ENCODE measurements around the gene TRMT61A.

TRMT61A gene

GRCh38 chr14:103548463-103549351 lies 19.7 kb downstream of the TRMT61A start:
- Histone ChIP-seq H3K36me3 (ENCODE audit: insufficient read depth, low read length) (no peaks in the 10 kb centered on the region), H3K9me3 (ENCODE audit: control insufficient read depth, insufficient read depth, low read length) (no peaks in the 10 kb centered on the region), H3K4me1 (ENCODE audit: insufficient read depth, low read length) (peaks cover 9% of the 10 kb centered on the region; the same call in 1 of the 2 replicates), H3K9ac (ENCODE audit: low read depth, low read length) (no peak overlapping the region)

DNA sequence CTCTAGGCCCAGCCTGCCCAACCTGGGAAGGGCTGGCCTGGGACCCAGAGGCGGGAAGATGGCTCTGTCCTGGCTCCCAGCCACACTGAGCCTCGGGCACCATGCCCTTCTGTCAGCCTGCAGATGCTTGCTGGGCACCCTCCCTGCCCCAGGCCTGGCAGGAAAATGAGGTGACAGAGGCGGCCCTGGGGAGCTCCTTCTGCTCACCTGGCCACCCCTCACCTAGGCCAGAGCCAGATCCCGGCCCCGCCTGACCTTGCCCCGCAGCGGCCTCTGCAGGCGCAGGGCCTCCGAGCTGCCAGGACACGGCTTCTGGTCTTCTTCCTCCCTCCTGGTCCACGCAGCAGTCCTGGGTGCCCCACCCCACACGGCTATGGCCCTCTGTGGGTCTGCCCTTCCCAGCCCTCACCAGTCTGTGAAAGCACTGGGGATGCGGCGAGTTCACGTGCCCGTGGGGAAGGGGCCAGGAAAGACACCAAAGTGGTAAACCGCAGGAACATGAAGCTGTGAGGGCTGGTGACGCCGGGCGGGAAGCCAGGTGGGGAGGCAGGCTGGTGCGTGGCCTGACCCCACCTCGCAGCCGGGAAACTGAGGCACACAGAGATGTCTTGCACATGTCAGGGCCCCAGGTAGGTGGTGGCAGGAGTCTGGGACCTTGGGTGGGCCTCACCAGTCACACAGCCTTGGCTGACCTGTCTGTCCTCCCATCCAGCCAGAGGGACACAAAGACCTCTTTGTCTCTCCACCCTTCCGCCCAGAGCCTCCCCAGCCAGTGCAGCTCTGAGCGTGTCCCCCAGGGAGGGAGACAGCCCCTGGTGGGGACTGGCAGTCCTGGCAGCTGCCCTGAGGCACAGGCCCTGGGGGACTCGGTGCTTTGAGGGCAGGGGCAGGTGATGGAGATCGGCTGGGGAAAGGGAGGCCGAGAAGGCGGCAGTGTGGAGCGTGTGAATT lies 20.6 kb downstream of the TRMT61A start:
- no peak overlapping the region for H3K9ac ChIP-seq (ENCODE audit: low read depth, low read length)
- H3K36me3 ChIP-seq (ENCODE audit: insufficient read depth, low read length) = no peaks in the 10 kb centered on the region
- peaks cover 2% of the 10 kb centered on the region; the same call in 1 of the 2 replicates for H3K4me1 ChIP-seq (ENCODE audit: insufficient read depth, low read length)
- H3K9me3 ChIP-seq (ENCODE audit: control insufficient read depth, insufficient read depth, low read length) = no peaks in the 10 kb centered on the region

- Histone ChIP-seq H3K9me3 (ENCODE audit: control insufficient read depth, insufficient read depth, low read length) (no peaks in the 10 kb centered on the region), H3K36me3 (ENCODE audit: insufficient read depth, low read length) (no peaks in the 10 kb centered on the region), H3K4me1 (ENCODE audit: insufficient read depth, low read length) (no peaks in the 10 kb centered on the region), H3K9ac (ENCODE audit: low read depth, low read length) (no peak overlapping the region)
These were observed 21.7 kb downstream of the TRMT61A start for GRCh38 chr14:103550451-103551337.

DNA sequence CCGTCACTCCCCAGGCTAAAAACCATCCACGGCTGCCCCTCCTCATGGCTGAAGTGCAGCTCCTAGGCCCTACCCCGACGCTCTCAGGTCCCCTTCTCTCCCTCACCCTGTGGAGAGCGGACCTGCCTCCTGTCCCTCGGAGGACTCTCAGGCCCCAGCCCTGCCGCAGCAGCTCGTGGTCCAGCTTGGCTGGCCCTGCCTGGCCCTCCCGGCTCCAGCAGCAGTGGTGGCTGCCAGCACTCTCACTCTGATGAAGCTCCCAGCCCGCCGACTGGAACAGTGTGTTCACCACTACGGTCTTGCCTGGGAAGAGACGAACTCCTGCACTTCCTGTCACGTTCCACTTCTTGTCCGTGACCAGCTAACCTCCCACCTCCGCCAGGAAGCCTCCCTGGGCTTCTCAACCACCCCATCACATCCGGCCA lies 22.4 kb downstream of the TRMT61A start:
- no peaks in the 10 kb centered on the region for H3K4me1 ChIP-seq (ENCODE audit: insufficient read depth, low read length)
- H3K36me3 ChIP-seq (ENCODE audit: insufficient read depth, low read length) = no peaks in the 10 kb centered on the region
- H3K9me3 ChIP-seq (ENCODE audit: control insufficient read depth, insufficient read depth, low read length) = no peaks in the 10 kb centered on the region
- no peak overlapping the region for H3K9ac ChIP-seq (ENCODE audit: low read depth, low read length)

GRCh38 chr14:103552011-103552845 lies 23.2 kb downstream of the TRMT61A start:
- Histone ChIP-seq H3K36me3 (ENCODE audit: insufficient read depth, low read length) (no peaks in the 10 kb centered on the region), H3K9me3 (ENCODE audit: control insufficient read depth, insufficient read depth, low read length) (no peaks in the 10 kb centered on the region)

DNA sequence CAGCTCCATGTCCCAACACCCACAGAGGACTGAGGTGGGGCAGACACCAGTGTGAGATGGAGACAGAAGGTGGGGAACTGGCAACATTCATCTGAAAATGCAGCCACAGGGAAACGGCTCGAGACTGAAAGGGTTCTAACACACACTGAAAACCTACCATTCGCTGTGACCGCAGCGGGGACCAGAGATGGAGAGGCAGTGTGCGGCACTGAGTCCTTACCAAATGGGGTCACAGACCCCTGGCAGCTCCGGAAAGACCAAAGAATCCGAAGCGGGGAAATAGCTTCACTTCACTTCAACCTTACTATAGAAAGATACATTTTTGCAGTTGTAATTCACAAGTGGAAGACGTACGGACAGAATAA lies 23.8 kb downstream of the TRMT61A start:
- Histone ChIP-seq H3K36me3 (ENCODE audit: insufficient read depth, low read length) (no peaks in the 10 kb centered on the region), H3K9ac (ENCODE audit: low read depth, low read length) (no peak overlapping the region), H3K9me3 (ENCODE audit: control insufficient read depth, insufficient read depth, low read length) (no peaks in the 10 kb centered on the region), H3K4me1 (ENCODE audit: insufficient read depth, low read length) (no peaks in the 10 kb centered on the region)

More at GRCh38 chr14:103552011-103552845, 23.2 kb downstream of the TRMT61A start:
- Histone ChIP-seq H3K9ac (ENCODE audit: low read depth, low read length) (no peak overlapping the region), H3K4me1 (ENCODE audit: insufficient read depth, low read length) (no peaks in the 10 kb centered on the region)

DNA sequence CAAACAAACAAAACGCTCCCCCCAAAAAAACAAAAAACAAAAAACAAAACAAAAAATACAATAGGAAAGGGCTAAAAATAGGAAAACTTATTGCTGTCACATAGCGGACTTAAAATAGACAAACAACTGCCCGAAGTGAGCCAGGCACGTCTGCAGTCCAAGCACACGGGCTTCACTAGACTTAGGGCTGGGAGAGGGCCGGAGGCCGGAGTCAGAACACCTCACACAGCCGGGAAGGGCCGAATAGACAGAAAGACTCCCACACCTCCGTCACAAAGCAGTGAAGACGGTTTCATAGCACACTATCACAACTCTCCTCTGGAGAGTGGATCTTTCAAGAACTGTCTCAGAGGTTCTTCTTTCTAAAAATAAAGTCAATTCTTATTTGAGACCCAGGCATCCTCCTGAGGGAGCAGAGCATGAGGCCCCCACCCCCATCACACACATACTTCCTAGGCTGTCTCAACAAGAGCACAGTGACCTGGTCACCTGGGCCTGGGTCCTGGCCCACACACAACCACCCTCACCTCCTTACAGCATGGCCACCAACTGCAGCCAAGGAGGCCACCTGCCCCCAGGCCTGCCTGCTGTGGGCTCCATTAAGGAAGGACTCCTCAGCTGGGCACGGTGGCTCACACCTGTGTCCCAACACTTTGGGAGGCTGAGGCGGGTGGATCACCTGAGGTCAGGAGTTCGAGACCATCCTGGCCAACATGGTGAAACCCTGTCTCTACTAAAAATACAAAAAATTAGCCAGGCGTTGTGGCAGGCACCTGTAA lies 26.8 kb downstream of the TRMT61A start:
- Histone ChIP-seq H3K9me3 (ENCODE audit: control insufficient read depth, insufficient read depth, low read length) (no peaks in the 10 kb centered on the region), H3K36me3 (ENCODE audit: insufficient read depth, low read length) (no peaks in the 10 kb centered on the region; the same call in 1 of the 2 replicates), H3K9ac (ENCODE audit: low read depth, low read length) (no peak overlapping the region), H3K4me1 (ENCODE audit: insufficient read depth, low read length) (no peaks in the 10 kb centered on the region)

GRCh38 chr14:103556946-103557758 lies 28.2 kb downstream of the TRMT61A start:
- Histone ChIP-seq H3K4me1 (ENCODE audit: insufficient read depth, low read length) (no peaks in the 10 kb centered on the region), H3K9ac (ENCODE audit: low read depth, low read length) (no peak overlapping the region), H3K36me3 (ENCODE audit: insufficient read depth, low read length) (no peaks in the 10 kb centered on the region; the same call in 1 of the 2 replicates), H3K9me3 (ENCODE audit: control insufficient read depth, insufficient read depth, low read length) (no peaks in the 10 kb centered on the region)

GRCh38 chr14:103558071-103558882 lies 29.3 kb downstream of the TRMT61A start:
- H3K9ac ChIP-seq (ENCODE audit: low read depth, low read length) = no peak overlapping the region
- no peaks in the 10 kb centered on the region; the same call in 1 of the 2 replicates for H3K36me3 ChIP-seq (ENCODE audit: insufficient read depth, low read length)
- no peaks in the 10 kb centered on the region for H3K4me1 ChIP-seq (ENCODE audit: insufficient read depth, low read length)
- no peaks in the 10 kb centered on the region for H3K9me3 ChIP-seq (ENCODE audit: control insufficient read depth, insufficient read depth, low read length)

DNA sequence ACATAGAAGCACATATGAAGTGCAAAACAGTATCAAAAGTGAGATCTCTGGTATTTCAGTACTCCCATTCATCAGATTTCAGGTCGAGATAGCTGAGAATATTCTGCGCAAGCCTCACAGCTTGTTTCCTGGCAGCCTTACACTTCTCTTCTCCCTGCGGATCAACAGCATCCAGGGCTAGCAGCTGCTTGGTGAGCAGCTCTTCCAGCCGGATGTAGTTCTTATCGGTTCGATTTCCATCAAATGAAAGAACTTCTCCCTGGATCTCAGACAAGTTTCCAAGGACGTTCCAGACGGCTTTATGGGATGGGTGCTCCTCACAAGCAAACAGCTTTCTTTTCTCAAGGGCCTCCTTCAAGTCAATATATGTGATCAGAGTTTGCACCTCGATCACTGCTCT lies 30.8 kb downstream of the TRMT61A start:
- Histone ChIP-seq H3K36me3 (ENCODE audit: insufficient read depth, low read length) (no peaks in the 10 kb centered on the region; the same call in 1 of the 2 replicates), H3K4me1 (ENCODE audit: insufficient read depth, low read length) (no peaks in the 10 kb centered on the region; the same call in 1 of the 2 replicates), H3K9ac (ENCODE audit: low read depth, low read length) (no peak overlapping the region), H3K9me3 (ENCODE audit: control insufficient read depth, insufficient read depth, low read length) (no peaks in the 10 kb centered on the region)

DNA sequence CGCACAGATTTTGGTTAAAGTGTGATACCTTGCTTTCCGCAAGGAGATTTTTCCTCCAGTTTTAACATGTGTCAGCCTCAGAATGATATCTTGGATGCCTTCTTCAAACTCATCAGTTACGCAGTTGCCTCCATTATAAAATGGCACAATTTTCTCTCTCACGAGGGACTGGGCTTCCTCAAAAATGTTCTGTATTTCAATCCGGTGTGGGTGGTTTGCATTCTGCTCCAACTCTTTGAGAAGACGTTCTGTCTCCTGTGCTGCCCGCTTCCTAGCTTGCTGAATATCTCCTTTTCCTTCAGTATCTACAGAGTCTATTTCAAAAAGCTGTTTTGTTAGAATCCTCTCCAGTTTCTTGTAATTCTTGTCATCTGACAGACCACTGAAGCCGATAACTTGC lies 31.7 kb downstream of the TRMT61A start:
- H3K9me3 ChIP-seq (ENCODE audit: control insufficient read depth, insufficient read depth, low read length) = no peaks in the 10 kb centered on the region
- no peaks in the 10 kb centered on the region; the same call in 1 of the 2 replicates for H3K36me3 ChIP-seq (ENCODE audit: insufficient read depth, low read length)
- no peaks in the 10 kb centered on the region; the same call in 1 of the 2 replicates for H3K4me1 ChIP-seq (ENCODE audit: insufficient read depth, low read length)
- no peak overlapping the region for H3K9ac ChIP-seq (ENCODE audit: low read depth, low read length)
